GM23338 (cell line): Measurements from ENCODE around the gene BID. TPM values are rescaled to one million over a fixed set of nuclear protein-coding genes. Genes with fewer than 3 reads are reported as not detected.

ENCODE experiments used
- ATAC-seq: fragments of 200-7000 bp; cut with Tn5 transposase; 3 replicates; pipeline ENCODE4 v1.9.1; 2020
- DNase-seq: peaks from one replicate; pipeline ENCODE4 v3.0.0-alpha.2; 2015; ENCODE audit warnings: low spot score
- H2AFZ ChIP-seq: fragments of 200-600 bp; sonication (generic); 2 replicates; pipeline ENCODE4 v1.8.0; 2016; ENCODE audit warnings: antibody characterized with exemption, mild to moderate bottlenecking, moderate library complexity
- H3F3A ChIP-seq: fragments of 200-600 bp; sonication (generic); replicated peaks from 2 replicates; pipeline ENCODE4 v1.8.0; 2017; ENCODE audit warnings: antibody characterized with exemption, mixed run types, low read depth
- H3K27ac ChIP-seq: fragments of 200-600 bp; sonication (generic); 2 replicates; pipeline ENCODE4 v1.6.1; 2016; ENCODE audit warnings: low read depth
- H3K27me3 ChIP-seq: fragments of 200-600 bp; sonication (generic); 2 replicates; pipeline ENCODE4 v1.8.0; 2016; ENCODE audit warnings: mild to moderate bottlenecking, mixed run types, moderate library complexity; ENCODE audit not compliant: insufficient read depth
- H3K36me3 ChIP-seq: fragments of 200-600 bp; sonication (generic); 2 replicates; pipeline ENCODE4 v1.8.0; 2016; ENCODE audit warnings: mild to moderate bottlenecking; ENCODE audit not compliant: insufficient read depth
- H3K4me1 ChIP-seq: fragments of 200-600 bp; sonication (generic); 2 replicates; pipeline ENCODE4 v1.8.0; 2016; ENCODE audit warnings: mild to moderate bottlenecking, moderate library complexity; ENCODE audit not compliant: insufficient read depth
- H3K4me2 ChIP-seq: fragments of 200-600 bp; sonication (generic); 2 replicates; pipeline ENCODE4 v1.7.1; 2017; ENCODE audit warnings: mixed run types
- H3K4me3 ChIP-seq: fragments of 200-600 bp; sonication (generic); 2 replicates; pipeline ENCODE4 v1.6.1; 2016; ENCODE audit warnings: mixed run types
- H3K79me2 ChIP-seq: fragments of 200-600 bp; sonication (generic); replicated peaks from 2 replicates; pipeline ENCODE4 v1.8.0; 2017; ENCODE audit warnings: mild to moderate bottlenecking; ENCODE audit not compliant: insufficient read depth
- H3K9me2 ChIP-seq: fragments of 200-600 bp; sonication (generic); 2 replicates; pipeline ENCODE4 v1.8.0; 2017; ENCODE audit not compliant: insufficient read depth
- H4K20me1 ChIP-seq: fragments of 200-600 bp; sonication (generic); replicated peaks from 2 replicates; pipeline ENCODE4 v1.8.0; 2017; ENCODE audit warnings: mild to moderate bottlenecking; ENCODE audit not compliant: insufficient read depth
- H3K27ac Mint-ChIP-seq: 2 replicates; pipeline ENCODE4 v1.8.0; 2020; ENCODE audit warnings: inconsistent platforms, mild to moderate bottlenecking, moderate library complexity, mixed read lengths
- H3K27me3 Mint-ChIP-seq: 3 replicates; pipeline ENCODE4 v1.8.0; 2022; ENCODE audit warnings: low read depth, mild to moderate bottlenecking, moderate library complexity, mixed read lengths, inconsistent platforms; ENCODE audit not compliant: insufficient read depth, poor library complexity
- H3K36me3 Mint-ChIP-seq: 3 replicates; pipeline ENCODE4 v1.8.0; 2021; ENCODE audit warnings: low read depth, mild to moderate bottlenecking, inconsistent platforms, moderate library complexity, mixed read lengths
- H3K4me1 Mint-ChIP-seq: 3 replicates; pipeline ENCODE4 v1.8.0; 2020; ENCODE audit warnings: mild to moderate bottlenecking, inconsistent platforms, mixed read lengths
- H3K4me3 Mint-ChIP-seq: 3 replicates; pipeline ENCODE4 v1.8.0; 2021; ENCODE audit warnings: moderate library complexity, mild to moderate bottlenecking, inconsistent platforms, mixed read lengths
- H3K9me3 Mint-ChIP-seq: 3 replicates; pipeline ENCODE4 v1.8.0; 2020; ENCODE audit warnings: moderate library complexity, mild to moderate bottlenecking, inconsistent platforms, mixed read lengths
- CREB1 ChIP-seq: fragments of 250-450 bp; sonication (Bioruptor Pico); IDR thresholded peaks from 2 replicates; pipeline ENCODE4 v1.5.0; 2020; ENCODE audit warnings: low read depth, mild to moderate bottlenecking, moderate library complexity
- CTCF ChIP-seq, 2 experiments: fragments of 200-600 bp in 1 of 2; sonication (generic) in 1 of 2; conservative IDR thresholded peaks; 2 replicates each; pipeline versions ENCODE4 v1.5.1 to v1.6.1; 2016 to 2017; ENCODE audit warnings: antibody characterized with exemption in 2 of 2, low read depth in 2 of 2, mild to moderate bottlenecking in 2 of 2, moderate library complexity in 1 of 2
- EZH2 ChIP-seq: fragments of 200-600 bp; sonication (generic); IDR thresholded peaks from one replicate; pipeline ENCODE4 v1.8.0; 2017; ENCODE audit warnings: antibody characterized with exemption, mild to moderate bottlenecking, low read depth; ENCODE audit not compliant: unreplicated experiment
- EZH2phosphoT487 ChIP-seq: fragments of 200-600 bp; sonication (generic); IDR thresholded peaks from one replicate; pipeline ENCODE4 v1.8.1; 2018; ENCODE audit warnings: antibody characterized with exemption; ENCODE audit not compliant: unreplicated experiment
- NANOG ChIP-seq: IDR thresholded peaks from 2 replicates; pipeline ENCODE4 v1.6.1; 2016; ENCODE audit warnings: antibody characterized with exemption, borderline replicate concordance
- POLR2AphosphoS5 ChIP-seq: IDR thresholded peaks from 2 replicates; pipeline ENCODE4 v1.6.1; 2016; ENCODE audit warnings: antibody characterized with exemption, low read depth
- STAT1 ChIP-seq: IDR thresholded peaks from one replicate; pipeline ENCODE4 v1.6.1; 2016; ENCODE audit warnings: antibody characterized with exemption; ENCODE audit not compliant: unreplicated experiment
- ZNF114 ChIP-seq: fragments of 250-450 bp; sonication (Bioruptor Pico); IDR thresholded peaks from 2 replicates; pipeline ENCODE4 v1.5.0; 2020; ENCODE audit warnings: mild to moderate bottlenecking, moderate library complexity
- ZNF331 ChIP-seq: fragments of 250-450 bp; sonication (Bioruptor Pico); IDR thresholded peaks from 2 replicates; pipeline ENCODE4 v1.5.0; 2020; ENCODE audit warnings: low read depth, mild to moderate bottlenecking, moderate library complexity
- polyA plus RNA-seq: library from polyadenylated mRNA; unstranded; fragments of >200 nt; fragmentation: Nextera tagmentation; extraction: Ambion mirVana; gene quantifications from 2 replicates; pipeline ENCODE4 v1.2.1, GENCODE V29; 2016
- total RNA-seq: library from RNA; depleted of rRNA; stranded (reverse); fragments of >200 nt; shearing (Covaris generic); gene quantifications from 2 replicates; pipeline ENCODE4 v1.2.3, GENCODE V29; 2014
- TF ChIP-seq, protein P1 (sequence below): fragments of 250-450 bp; sonication (Bioruptor Pico); IDR thresholded peaks from 2 replicates; pipeline ENCODE4 v1.5.0; 2020; ENCODE audit warnings: mild to moderate bottlenecking, moderate library complexity
- TF ChIP-seq, protein P2 (sequence below): IDR thresholded peaks from 2 replicates; pipeline ENCODE4 v1.6.1; 2016; ENCODE audit warnings: antibody characterized with exemption

The BID gene
- total and polyA plus RNA-seq, 2 experiments from 2014 or later: 65.1 to 125 TPM

DNA sequence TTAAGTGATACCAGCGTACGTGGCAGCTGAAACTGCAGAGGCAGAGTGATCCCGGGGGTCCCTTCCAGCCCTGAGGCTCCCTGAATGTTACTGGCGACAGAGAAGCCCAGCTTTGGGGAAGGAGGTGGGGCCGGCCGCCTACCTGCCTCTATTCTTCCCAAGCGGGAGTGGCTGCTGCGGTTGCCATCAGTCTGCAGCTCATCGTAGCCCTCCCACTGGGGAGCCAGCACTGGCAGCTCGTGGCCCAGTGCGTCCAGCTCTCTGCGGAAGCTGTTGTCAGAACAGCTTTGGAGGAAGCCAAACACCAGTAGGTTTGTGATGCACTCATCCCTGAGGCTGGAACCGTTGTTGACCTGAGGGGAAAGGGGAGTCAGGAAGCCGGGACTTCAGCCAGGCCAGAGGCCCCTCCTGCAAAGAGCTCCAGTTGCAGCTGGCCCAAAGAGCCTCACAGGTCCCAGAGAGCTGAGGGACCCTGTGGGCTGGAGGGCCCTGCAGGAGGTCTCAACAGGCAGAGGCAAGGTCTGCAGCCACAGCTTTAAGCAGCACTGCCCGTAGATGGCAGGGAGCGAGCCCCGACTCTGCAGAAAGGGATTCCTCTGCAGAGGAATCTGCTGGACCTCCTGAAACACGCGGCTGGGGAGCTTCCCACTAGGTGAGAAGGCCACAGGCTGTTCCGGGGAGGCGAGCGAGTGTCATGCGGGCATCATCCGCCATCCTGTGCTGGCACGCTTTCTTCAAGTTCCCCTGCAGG lies 30.4 kb downstream of the BID start:
- H3K79me2 ChIP-seq: no peaks in the 10 kb centered on the region
- H2AFZ ChIP-seq: no peak overlapping the region
- ATAC-seq (peak; percentile 51), DNase-seq (peak; percentile 64)
- no peak overlapping the region for H3K27ac ChIP-seq
- no peaks in the 10 kb centered on the region for H3K27me3 ChIP-seq
- no peaks in the 10 kb centered on the region for H3K9me2 ChIP-seq
- H3F3A ChIP-seq: peaks cover 9% of the 10 kb centered on the region; the same call in 1 of the 2 replicates
- Mint-ChIP-seq H3K27me3 (peaks cover 7% of the 10 kb centered on the region), H3K4me3 (no peak overlapping the region; the same call in 1 of the 3 replicates), H3K9me3 (no peaks in the 10 kb centered on the region), H3K36me3 (peaks cover 3% of the 10 kb centered on the region; the same call in 2 of the 3 replicates), H3K27ac (no peak overlapping the region), H3K4me1 (peaks cover 25% of the 10 kb centered on the region)
- H3K4me3 ChIP-seq: 0 out of 2 replicates have a peak overlapping the region, but pooled peaks have one; percentile 26
- TF ChIP-seq STAT1: no peak
- TF ChIP-seq ZNF114 (CRISPR knock-in tag): no peak
- no peak for TF ChIP-seq CREB1 (CRISPR knock-in tag)
- no peak for TF ChIP-seq POLR2AphosphoS5
- TF ChIP-seq, protein P1, sequence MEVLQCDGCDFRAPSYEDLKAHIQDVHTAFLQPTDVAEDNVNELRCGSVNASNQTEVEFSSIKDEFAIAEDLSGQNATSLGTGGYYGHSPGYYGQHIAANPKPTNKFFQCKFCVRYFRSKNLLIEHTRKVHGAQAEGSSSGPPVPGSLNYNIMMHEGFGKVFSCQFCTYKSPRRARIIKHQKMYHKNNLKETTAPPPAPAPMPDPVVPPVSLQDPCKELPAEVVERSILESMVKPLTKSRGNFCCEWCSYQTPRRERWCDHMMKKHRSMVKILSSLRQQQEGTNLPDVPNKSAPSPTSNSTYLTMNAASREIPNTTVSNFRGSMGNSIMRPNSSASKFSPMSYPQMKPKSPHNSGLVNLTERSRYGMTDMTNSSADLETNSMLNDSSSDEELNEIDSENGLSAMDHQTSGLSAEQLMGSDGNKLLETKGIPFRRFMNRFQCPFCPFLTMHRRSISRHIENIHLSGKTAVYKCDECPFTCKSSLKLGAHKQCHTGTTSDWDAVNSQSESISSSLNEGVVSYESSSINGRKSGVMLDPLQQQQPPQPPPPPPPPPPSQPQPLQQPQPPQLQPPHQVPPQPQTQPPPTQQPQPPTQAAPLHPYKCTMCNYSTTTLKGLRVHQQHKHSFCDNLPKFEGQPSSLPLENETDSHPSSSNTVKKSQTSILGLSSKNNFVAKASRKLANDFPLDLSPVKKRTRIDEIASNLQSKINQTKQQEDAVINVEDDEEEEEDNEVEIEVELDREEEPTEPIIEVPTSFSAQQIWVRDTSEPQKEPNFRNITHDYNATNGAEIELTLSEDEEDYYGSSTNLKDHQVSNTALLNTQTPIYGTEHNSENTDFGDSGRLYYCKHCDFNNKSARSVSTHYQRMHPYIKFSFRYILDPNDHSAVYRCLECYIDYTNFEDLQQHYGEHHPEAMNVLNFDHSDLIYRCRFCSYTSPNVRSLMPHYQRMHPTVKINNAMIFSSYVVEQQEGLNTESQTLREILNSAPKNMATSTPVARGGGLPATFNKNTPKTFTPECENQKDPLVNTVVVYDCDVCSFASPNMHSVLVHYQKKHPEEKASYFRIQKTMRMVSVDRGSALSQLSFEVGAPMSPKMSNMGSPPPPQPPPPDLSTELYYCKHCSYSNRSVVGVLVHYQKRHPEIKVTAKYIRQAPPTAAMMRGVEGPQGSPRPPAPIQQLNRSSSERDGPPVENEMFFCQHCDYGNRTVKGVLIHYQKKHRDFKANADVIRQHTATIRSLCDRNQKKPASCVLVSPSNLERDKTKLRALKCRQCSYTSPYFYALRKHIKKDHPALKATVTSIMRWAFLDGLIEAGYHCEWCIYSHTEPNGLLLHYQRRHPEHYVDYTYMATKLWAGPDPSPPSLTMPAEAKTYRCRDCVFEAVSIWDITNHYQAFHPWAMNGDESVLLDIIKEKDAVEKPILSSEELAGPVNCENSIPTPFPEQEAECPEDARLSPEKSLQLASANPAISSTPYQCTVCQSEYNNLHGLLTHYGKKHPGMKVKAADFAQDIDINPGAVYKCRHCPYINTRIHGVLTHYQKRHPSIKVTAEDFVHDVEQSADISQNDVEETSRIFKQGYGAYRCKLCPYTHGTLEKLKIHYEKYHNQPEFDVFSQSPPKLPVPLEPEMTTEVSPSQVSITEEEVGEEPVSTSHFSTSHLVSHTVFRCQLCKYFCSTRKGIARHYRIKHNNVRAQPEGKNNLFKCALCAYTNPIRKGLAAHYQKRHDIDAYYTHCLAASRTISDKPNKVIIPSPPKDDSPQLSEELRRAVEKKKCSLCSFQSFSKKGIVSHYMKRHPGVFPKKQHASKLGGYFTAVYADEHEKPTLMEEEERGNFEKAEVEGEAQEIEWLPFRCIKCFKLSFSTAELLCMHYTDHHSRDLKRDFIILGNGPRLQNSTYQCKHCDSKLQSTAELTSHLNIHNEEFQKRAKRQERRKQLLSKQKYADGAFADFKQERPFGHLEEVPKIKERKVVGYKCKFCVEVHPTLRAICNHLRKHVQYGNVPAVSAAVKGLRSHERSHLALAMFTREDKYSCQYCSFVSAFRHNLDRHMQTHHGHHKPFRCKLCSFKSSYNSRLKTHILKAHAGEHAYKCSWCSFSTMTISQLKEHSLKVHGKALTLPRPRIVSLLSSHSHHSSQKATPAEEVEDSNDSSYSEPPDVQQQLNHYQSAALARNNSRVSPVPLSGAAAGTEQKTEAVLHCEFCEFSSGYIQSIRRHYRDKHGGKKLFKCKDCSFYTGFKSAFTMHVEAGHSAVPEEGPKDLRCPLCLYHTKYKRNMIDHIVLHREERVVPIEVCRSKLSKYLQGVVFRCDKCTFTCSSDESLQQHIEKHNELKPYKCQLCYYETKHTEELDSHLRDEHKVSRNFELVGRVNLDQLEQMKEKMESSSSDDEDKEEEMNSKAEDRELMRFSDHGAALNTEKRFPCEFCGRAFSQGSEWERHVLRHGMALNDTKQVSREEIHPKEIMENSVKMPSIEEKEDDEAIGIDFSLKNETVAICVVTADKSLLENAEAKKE (CRISPR knock-in tag): no peak
- TF ChIP-seq NANOG: no peak
- TF ChIP-seq ZNF331 (CRISPR knock-in tag): no peak
- TF ChIP-seq EZH2: no peak
- no peak for TF ChIP-seq EZH2phosphoT487
- TF ChIP-seq, protein P2, sequence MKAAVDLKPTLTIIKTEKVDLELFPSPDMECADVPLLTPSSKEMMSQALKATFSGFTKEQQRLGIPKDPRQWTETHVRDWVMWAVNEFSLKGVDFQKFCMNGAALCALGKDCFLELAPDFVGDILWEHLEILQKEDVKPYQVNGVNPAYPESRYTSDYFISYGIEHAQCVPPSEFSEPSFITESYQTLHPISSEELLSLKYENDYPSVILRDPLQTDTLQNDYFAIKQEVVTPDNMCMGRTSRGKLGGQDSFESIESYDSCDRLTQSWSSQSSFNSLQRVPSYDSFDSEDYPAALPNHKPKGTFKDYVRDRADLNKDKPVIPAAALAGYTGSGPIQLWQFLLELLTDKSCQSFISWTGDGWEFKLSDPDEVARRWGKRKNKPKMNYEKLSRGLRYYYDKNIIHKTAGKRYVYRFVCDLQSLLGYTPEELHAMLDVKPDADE: no peak
- TF ChIP-seq CTCF (conservative IDR thresholded peaks at IDR 0.05; ENCODE audit: low read depth in 2 of 2): no peak
- peaks cover 7% of the 10 kb centered on the region; the same call in 1 of the 2 replicates for H3K4me1 ChIP-seq
- no peaks in the 10 kb centered on the region; the same call in 1 of the 2 replicates for H4K20me1 ChIP-seq
- H3K4me2 ChIP-seq: peak overlapping the region; percentile 55
- no peaks in the 10 kb centered on the region for H3K36me3 ChIP-seq
